ENCODE results near the gene VWA3A. TPM values are rescaled to one million over a fixed set of nuclear protein-coding genes. Genes with fewer than 3 reads are reported as not detected.

The VWA3A gene
- total RNA-seq, 4 donors from 2014 or later = 0.21 to 1.2 (median 0.26) TPM; not detected in 1

DNA sequence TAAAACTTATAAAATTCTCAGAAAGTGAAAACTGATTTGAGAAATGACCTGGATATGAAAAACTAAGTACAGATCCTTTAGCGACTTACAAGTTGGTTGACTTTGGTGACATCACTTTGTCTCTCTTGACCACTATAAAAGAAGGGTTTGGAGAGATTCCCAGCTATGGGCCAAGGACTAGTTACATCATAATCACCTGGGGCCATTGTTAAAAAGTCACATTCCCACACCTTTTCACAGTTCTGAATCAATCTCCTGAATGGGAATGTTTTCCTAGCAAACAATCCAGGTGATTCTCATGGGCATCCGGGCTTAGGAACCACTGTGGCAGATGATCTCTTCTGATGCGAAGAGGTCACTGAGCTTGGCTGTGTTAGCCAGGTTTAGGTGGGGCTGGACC, 620 bp upstream of the VWA3A start:
- WGBS = 89% methylated on average over 3 of the region's 3 CpGs
- H3K4me3 ChIP-seq = no peak overlapping the region
- H3K27me3 ChIP-seq = no peaks in the 10 kb centered on the region
- no peak overlapping the region for H3K27ac ChIP-seq
- no peaks in the 10 kb centered on the region for H3K36me3 ChIP-seq
- no peaks in the 10 kb centered on the region for H3K4me1 ChIP-seq
- H3K9me3 ChIP-seq = no peaks in the 10 kb centered on the region
- DNase-seq (ENCODE audit: low spot score in 2 of 2) = no peak
- TF ChIP-seq POLR2AphosphoS5 (IDR thresholded peaks at IDR 0.05) (no peak), POLR2A (IDR thresholded peaks at IDR 0.05) (no peak), CTCF (IDR thresholded peaks at IDR 0.05) (no peak), EP300 (IDR thresholded peaks at IDR 0.05) (no peak)

DNA sequence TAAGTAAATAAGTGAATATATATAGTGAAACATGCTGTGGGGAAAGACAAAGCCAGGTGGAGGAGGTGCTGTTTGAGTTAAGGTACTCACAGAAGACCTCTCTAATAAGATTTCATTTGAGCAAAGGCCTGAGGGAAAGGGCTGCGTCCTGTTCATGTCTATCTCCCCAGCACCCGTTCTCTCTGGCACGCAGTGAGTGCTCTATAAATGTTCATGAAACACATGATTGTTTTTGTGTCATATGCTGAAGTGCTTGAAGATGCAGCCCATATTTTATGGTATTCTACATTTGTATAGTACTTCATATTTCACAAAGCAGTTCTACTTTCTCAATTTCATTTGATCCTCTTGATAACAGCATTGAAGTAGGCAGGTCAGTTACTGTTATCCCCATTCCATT, 990 bp downstream of the VWA3A start:
- H3K27ac ChIP-seq = no peak overlapping the region
- H3K4me1 ChIP-seq = no peaks in the 10 kb centered on the region
- DNase-seq (ENCODE audit: low spot score in 2 of 2) = no peak
- H3K9me3 ChIP-seq = no peaks in the 10 kb centered on the region
- H3K36me3 ChIP-seq = no peaks in the 10 kb centered on the region
- 71% methylated on average over 3 of the region's 3 CpGs for WGBS
- TF ChIP-seq POLR2A (IDR thresholded peaks at IDR 0.05) (no peak), CTCF (IDR thresholded peaks at IDR 0.05) (no peak), EP300 (IDR thresholded peaks at IDR 0.05) (no peak), POLR2AphosphoS5 (IDR thresholded peaks at IDR 0.05) (no peak)
- no peaks in the 10 kb centered on the region for H3K27me3 ChIP-seq
- H3K4me3 ChIP-seq = no peak overlapping the region

- H3K4me3 ChIP-seq = no peak overlapping the region
- DNase-seq (ENCODE audit: low spot score in 2 of 2) = no peak
- H3K4me1 ChIP-seq = no peaks in the 10 kb centered on the region
- no peak overlapping the region for H3K27ac ChIP-seq
- no peaks in the 10 kb centered on the region for H3K36me3 ChIP-seq
- TF ChIP-seq POLR2AphosphoS5 (IDR thresholded peaks at IDR 0.05) = no peak
- TF ChIP-seq POLR2A (IDR thresholded peaks at IDR 0.05) = no peak
- TF ChIP-seq EP300 (IDR thresholded peaks at IDR 0.05) = no peak
- TF ChIP-seq CTCF (IDR thresholded peaks at IDR 0.05) = no peak
- no peaks in the 10 kb centered on the region for H3K27me3 ChIP-seq
- WGBS = 73% methylated on average over 3 of the region's 3 CpGs
- no peaks in the 10 kb centered on the region for H3K9me3 ChIP-seq
Observed at GRCh38 chr16:22093996-22094395, 1.7 kb downstream of the VWA3A start.

GRCh38 chr16:22098405-22099255, 6.3 kb downstream of the VWA3A start:
- H3K4me1 ChIP-seq = no peaks in the 10 kb centered on the region
- H3K36me3 ChIP-seq = no peaks in the 10 kb centered on the region
- TF ChIP-seq POLR2AphosphoS5 (IDR thresholded peaks at IDR 0.05) (no peak), CTCF (IDR thresholded peaks at IDR 0.05) (peak in 1 of 2 donors; percentile 37)
- 51% methylated on average over 8 of the region's 8 CpGs for whole genome bisulfite sequencing
- H3K9me3 ChIP-seq = no peaks in the 10 kb centered on the region
- H3K4me3 ChIP-seq = no peak overlapping the region
- no peaks in the 10 kb centered on the region for H3K27me3 ChIP-seq
- DNase-seq (ENCODE audit: low spot score in 2 of 2) = no peak
- H3K27ac ChIP-seq = no peak overlapping the region

DNA sequence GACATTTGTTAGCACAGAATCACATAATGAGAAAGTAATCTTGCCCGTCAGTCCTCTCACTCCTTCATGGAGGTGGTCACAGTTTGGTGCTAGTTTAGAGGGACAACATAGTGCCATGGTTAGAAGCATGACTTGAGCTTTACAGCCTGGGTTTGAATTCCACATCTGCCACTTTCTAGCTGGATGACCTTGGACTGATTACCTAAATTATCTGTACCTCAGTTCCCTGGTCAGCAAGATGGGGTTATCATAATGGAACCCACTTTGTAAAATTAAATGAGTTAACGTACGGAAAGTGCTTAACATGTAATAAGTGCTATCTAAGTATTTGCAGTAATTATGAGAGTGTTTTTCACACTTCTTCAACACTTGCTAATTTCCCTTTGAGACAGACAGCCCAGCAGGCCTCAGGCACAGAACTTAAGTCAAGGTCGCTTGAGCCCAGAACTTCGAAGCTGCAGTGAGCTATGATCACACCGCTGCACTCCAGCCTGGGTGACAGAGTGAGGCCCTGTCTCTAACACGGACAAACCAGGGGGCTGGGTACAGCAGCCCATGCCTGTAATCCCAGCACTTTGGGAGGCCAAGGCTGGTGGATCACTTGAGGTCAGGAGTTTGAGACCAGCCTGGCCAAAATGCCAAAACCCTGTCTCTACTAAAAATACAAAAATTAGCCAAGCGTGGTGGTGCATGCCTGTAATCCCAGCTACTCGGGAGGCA, 7.1 kb downstream of the VWA3A start:
- WGBS = 83% methylated on average over 9 of the region's 9 CpGs
- no peak for DNase-seq (ENCODE audit: low spot score in 2 of 2)
- no peaks in the 10 kb centered on the region for H3K4me1 ChIP-seq
- H3K27me3 ChIP-seq = no peaks in the 10 kb centered on the region
- H3K4me3 ChIP-seq = no peak overlapping the region
- H3K27ac ChIP-seq = no peak overlapping the region
- H3K36me3 ChIP-seq = no peaks in the 10 kb centered on the region
- no peak for TF ChIP-seq POLR2AphosphoS5 (IDR thresholded peaks at IDR 0.05)
- TF ChIP-seq EP300 (IDR thresholded peaks at IDR 0.05) = no peak
- TF ChIP-seq POLR2A (IDR thresholded peaks at IDR 0.05) = no peak
- TF ChIP-seq CTCF (IDR thresholded peaks at IDR 0.05) = no peak
- no peaks in the 10 kb centered on the region for H3K9me3 ChIP-seq

All from suprapubic skin (tissue), 4 donors.